H9 (cell line): ENCODE results near the gene SH3TC1. TPM values are rescaled to one million over a fixed set of nuclear protein-coding genes. Genes with fewer than 3 reads are reported as not detected.

Experiments
- DNase-seq: peaks from one replicate; pipeline ENCODE4 v3.0.0-alpha.2; 2017
- H2AFZ ChIP-seq: one replicate; pipeline ENCODE4 v1.6.1; 2013; ENCODE audit warnings: mild to moderate bottlenecking, low read length, control low read depth, moderate library complexity
- H2AK5ac ChIP-seq: 2 replicates; pipeline ENCODE4 v1.6.1; 2013; ENCODE audit warnings: low read length, control low read depth, mixed read lengths; ENCODE audit not compliant: insufficient read length
- H2BK120ac ChIP-seq: one replicate; pipeline ENCODE4 v1.6.1; 2013; ENCODE audit warnings: low read depth, mild to moderate bottlenecking, low read length, control low read depth, inconsistent platforms; ENCODE audit not compliant: poor library complexity, severe bottlenecking
- H2BK12ac ChIP-seq: 2 replicates; pipeline ENCODE4 v1.6.1; 2013; ENCODE audit warnings: low read length, control low read depth, mixed read lengths, low read depth; ENCODE audit not compliant: insufficient read length
- H2BK15ac ChIP-seq: 2 replicates; pipeline ENCODE4 v1.6.1; 2013; ENCODE audit warnings: low read depth, low read length, control low read depth
- H2BK20ac ChIP-seq: one replicate; pipeline ENCODE4 v1.6.1; 2013; ENCODE audit warnings: low read depth, mild to moderate bottlenecking, low read length, control low read depth, inconsistent platforms; ENCODE audit not compliant: poor library complexity, severe bottlenecking
- H2BK5ac ChIP-seq: 2 replicates; pipeline ENCODE4 v1.6.1; 2013; ENCODE audit warnings: low read length, control low read depth, mixed read lengths; ENCODE audit not compliant: insufficient read length
- H3K14ac ChIP-seq: 2 replicates; pipeline ENCODE4 v1.6.1; 2013; ENCODE audit warnings: low read length, control low read depth; ENCODE audit not compliant: insufficient read depth
- H3K18ac ChIP-seq: 2 replicates; pipeline ENCODE4 v1.6.1; 2013; ENCODE audit warnings: low read depth, mild to moderate bottlenecking, mixed read lengths, low read length, control low read depth; ENCODE audit not compliant: insufficient read length
- H3K23ac ChIP-seq: 2 replicates; pipeline ENCODE4 v1.6.1; 2013; ENCODE audit warnings: low read length, control low read depth, mixed read lengths, low read depth; ENCODE audit not compliant: insufficient read length
- H3K23me2 ChIP-seq: 2 replicates; pipeline ENCODE4 v1.6.1; 2013; ENCODE audit warnings: low read depth, mild to moderate bottlenecking, mixed read lengths, low read length, control low read depth; ENCODE audit not compliant: insufficient read length, poor library complexity, severe bottlenecking
- H3K27ac ChIP-seq: 2 replicates; pipeline ENCODE4 v1.5.1; 2013; ENCODE audit warnings: low read length, control low read depth, mixed read lengths, low read depth; ENCODE audit not compliant: insufficient read length
- H3K27me3 ChIP-seq: 2 replicates; pipeline ENCODE4 v1.6.1; 2013; ENCODE audit warnings: low read length, control low read depth, inconsistent platforms; ENCODE audit not compliant: insufficient read depth
- H3K4ac ChIP-seq: 2 replicates; pipeline ENCODE4 v1.6.1; 2013; ENCODE audit warnings: low read depth, mild to moderate bottlenecking, control low read depth, inconsistent platforms, low read length, moderate library complexity
- H3K4me1 ChIP-seq: 2 replicates; pipeline ENCODE4 v1.6.1; 2013; ENCODE audit warnings: low read length, control low read depth, inconsistent platforms; ENCODE audit not compliant: insufficient read depth
- H3K4me2 ChIP-seq: 2 replicates; pipeline ENCODE4 v1.6.1; 2013; ENCODE audit warnings: low read length, control low read depth, mixed read lengths; ENCODE audit not compliant: insufficient read length, insufficient read depth
- H3K56ac ChIP-seq: 2 replicates; pipeline ENCODE4 v1.6.1; 2013; ENCODE audit warnings: low read depth, mild to moderate bottlenecking, mixed read lengths, low read length, control low read depth; ENCODE audit not compliant: insufficient read length
- H3K79me1 ChIP-seq: 2 replicates; pipeline ENCODE4 v1.6.1; 2013; ENCODE audit warnings: low read depth, mild to moderate bottlenecking, moderate library complexity, low read length, control low read depth, inconsistent platforms; ENCODE audit not compliant: insufficient read depth, poor library complexity, severe bottlenecking
- H3K79me2 ChIP-seq: 2 replicates; pipeline ENCODE4 v1.6.1; 2013; ENCODE audit warnings: low read length, control low read depth, inconsistent platforms; ENCODE audit not compliant: insufficient read depth
- H3K9ac ChIP-seq: 2 replicates; pipeline ENCODE4 v1.6.1; 2013; ENCODE audit warnings: low read length, control low read depth, mixed read lengths; ENCODE audit not compliant: insufficient read length; ENCODE audit errors: extremely low read depth
- H3K9me3 ChIP-seq: one replicate; pipeline ENCODE4 v1.6.1; 2013; ENCODE audit warnings: low read depth, low read length, inconsistent platforms; ENCODE audit not compliant: control insufficient read depth
- H3T11ph ChIP-seq: one replicate; pipeline ENCODE4 v1.6.1; 2013; ENCODE audit warnings: mild to moderate bottlenecking, low read length, control low read depth, inconsistent platforms
- H4K20me1 ChIP-seq: one replicate; pipeline ENCODE4 v1.6.1; 2013; ENCODE audit not compliant: control insufficient read depth, insufficient read length, insufficient read depth
- H4K5ac ChIP-seq: 2 replicates; pipeline ENCODE4 v1.6.1; 2013; ENCODE audit warnings: low read depth, mild to moderate bottlenecking, mixed read lengths, low read length, control low read depth; ENCODE audit not compliant: insufficient read length
- H4K8ac ChIP-seq: replicated peaks from 2 replicates; pipeline ENCODE4 v1.6.1; 2013; ENCODE audit warnings: low read length, control low read depth, mixed read lengths, low read depth; ENCODE audit not compliant: insufficient read length
- H4K91ac ChIP-seq: 2 replicates; pipeline ENCODE4 v1.6.1; 2013; ENCODE audit warnings: low read depth, mild to moderate bottlenecking, moderate library complexity, mixed read lengths, low read length, control low read depth; ENCODE audit not compliant: insufficient read length
- H3K27ac Mint-ChIP-seq, 3 experiments: 2 replicates in 2 of 3; 3 replicates in 1 of 3; pipeline ENCODE4 v1.8.0; 2020 to 2021; ENCODE audit warnings: mixed read lengths in 3 of 3, mild to moderate bottlenecking in 1 of 3, moderate library complexity in 1 of 3
- H3K27me3 Mint-ChIP-seq: 2 replicates; pipeline ENCODE4 v1.8.0; 2021; ENCODE audit warnings: low read depth, mild to moderate bottlenecking, moderate library complexity, mixed read lengths
- H3K36me3 Mint-ChIP-seq, 3 experiments: 2 replicates in 2 of 3; 3 replicates in 1 of 3; pipeline ENCODE4 v1.8.0; 2020 to 2021; ENCODE audit warnings: low read depth in 3 of 3, mixed read lengths in 3 of 3; ENCODE audit not compliant: insufficient read depth in 1 of 3
- H3K4me1 Mint-ChIP-seq, 2 experiments: 2 replicates each; pipeline ENCODE4 v1.8.0; 2020; ENCODE audit warnings: mixed read lengths in 2 of 2
- H3K4me3 Mint-ChIP-seq, 2 experiments: 2 replicates in 1 of 2; 3 replicates in 1 of 2; pipeline ENCODE4 v1.8.0; 2020 to 2021; ENCODE audit warnings: mild to moderate bottlenecking in 2 of 2, mixed read lengths in 2 of 2, moderate library complexity in 1 of 2
- H3K9me3 Mint-ChIP-seq, 2 experiments: 2 replicates in 1 of 2; 3 replicates in 1 of 2; pipeline ENCODE4 v1.8.0; 2020; ENCODE audit warnings: mild to moderate bottlenecking in 2 of 2, mixed read lengths in 2 of 2, moderate library complexity in 1 of 2
- WGBS: extraction: QIAGEN DNeasy Blood & Tissue Kit; methylation state at CpG from one replicate; pipeline ENCODE4 v1.1.7; 2013; ENCODE audit warnings: missing lambda C conversion rate, low lambda C conversion rate, mixed read lengths; ENCODE audit not compliant: insufficient read length; ENCODE audit errors: extremely low coverage; 5-methylcytosine and 5-hydroxymethylcytosine counted together
- total RNA-seq: library from RNA; stranded (reverse); gene quantifications from 2 replicates; pipeline ENCODE4 v1.2.1, GENCODE V29; 2021
- TF ChIP-seq, protein P1 (sequence below): fragments of 200-600 bp; sonication (generic); conservative IDR thresholded peaks from 3 replicates; pipeline ENCODE4 v1.8.0; 2021; ENCODE audit warnings: antibody characterized with exemption, mild to moderate bottlenecking

SH3TC1 gene
- total RNA-seq, 1 experiment from 2014 or later = 0.74 TPM

DNA sequence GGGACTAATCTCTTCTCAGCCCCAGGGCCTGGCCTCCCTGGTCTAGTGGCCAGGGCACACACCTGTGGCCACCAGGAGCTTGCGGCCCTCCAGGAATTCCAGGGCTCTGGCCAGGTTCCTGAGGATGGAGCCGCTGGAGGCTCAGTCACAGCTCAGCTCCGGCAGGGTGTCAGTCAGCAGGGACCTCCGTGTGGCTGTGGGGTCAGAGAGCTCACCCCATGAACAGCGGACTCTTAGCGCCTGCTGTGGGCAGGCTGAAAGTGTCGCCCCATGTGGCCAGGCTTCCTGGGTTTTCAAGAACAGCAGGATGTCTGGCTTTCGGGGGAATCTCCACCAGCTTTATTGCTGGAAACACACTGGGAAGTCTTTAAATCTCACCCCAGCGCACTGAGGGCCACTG, 19.3 kb upstream of the SH3TC1 start:
- Mint-ChIP-seq H3K9me3 (peaks cover 4% of the 10 kb centered on the region in 2 experiments; a peak in 2 of 5 replicates), H3K27me3 (peaks cover 2% of the 10 kb centered on the region; the same call in 1 of the 2 replicates), H3K27ac (no peak overlapping the region; a peak in 1 of 7 replicates), H3K4me3 (no peak overlapping the region), H3K36me3 (no peaks in the 10 kb centered on the region), H3K4me1 (peaks cover 0 to 2% of the 10 kb centered on the region in 2 experiments; a peak in 1 of 4 replicates)
- no peak overlapping the region for H2BK20ac ChIP-seq
- H2BK5ac ChIP-seq = no peak overlapping the region
- no peak overlapping the region for H3K4me2 ChIP-seq
- no peak overlapping the region for H2BK12ac ChIP-seq
- no peak overlapping the region for H4K8ac ChIP-seq
- H3K4me1 ChIP-seq = no peaks in the 10 kb centered on the region
- no peaks in the 10 kb centered on the region for H3K23me2 ChIP-seq
- H3K9ac ChIP-seq = no peak overlapping the region
- H3K18ac ChIP-seq = no peak overlapping the region
- H3K79me1 ChIP-seq = no peaks in the 10 kb centered on the region
- no peak for DNase-seq
- H3K4ac ChIP-seq = no peak overlapping the region
- H3T11ph ChIP-seq = no peak overlapping the region
- H3K79me2 ChIP-seq = no peaks in the 10 kb centered on the region
- no peaks in the 10 kb centered on the region for H3K27me3 ChIP-seq
- no peak overlapping the region for H2AK5ac ChIP-seq
- no peak overlapping the region for H3K56ac ChIP-seq
- no peaks in the 10 kb centered on the region for H4K20me1 ChIP-seq
- H3K9me3 ChIP-seq = no peaks in the 10 kb centered on the region
- TF ChIP-seq, protein P1, sequence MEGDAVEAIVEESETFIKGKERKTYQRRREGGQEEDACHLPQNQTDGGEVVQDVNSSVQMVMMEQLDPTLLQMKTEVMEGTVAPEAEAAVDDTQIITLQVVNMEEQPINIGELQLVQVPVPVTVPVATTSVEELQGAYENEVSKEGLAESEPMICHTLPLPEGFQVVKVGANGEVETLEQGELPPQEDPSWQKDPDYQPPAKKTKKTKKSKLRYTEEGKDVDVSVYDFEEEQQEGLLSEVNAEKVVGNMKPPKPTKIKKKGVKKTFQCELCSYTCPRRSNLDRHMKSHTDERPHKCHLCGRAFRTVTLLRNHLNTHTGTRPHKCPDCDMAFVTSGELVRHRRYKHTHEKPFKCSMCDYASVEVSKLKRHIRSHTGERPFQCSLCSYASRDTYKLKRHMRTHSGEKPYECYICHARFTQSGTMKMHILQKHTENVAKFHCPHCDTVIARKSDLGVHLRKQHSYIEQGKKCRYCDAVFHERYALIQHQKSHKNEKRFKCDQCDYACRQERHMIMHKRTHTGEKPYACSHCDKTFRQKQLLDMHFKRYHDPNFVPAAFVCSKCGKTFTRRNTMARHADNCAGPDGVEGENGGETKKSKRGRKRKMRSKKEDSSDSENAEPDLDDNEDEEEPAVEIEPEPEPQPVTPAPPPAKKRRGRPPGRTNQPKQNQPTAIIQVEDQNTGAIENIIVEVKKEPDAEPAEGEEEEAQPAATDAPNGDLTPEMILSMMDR = no peak
- no peak overlapping the region for H4K91ac ChIP-seq
- H3K14ac ChIP-seq = no peak overlapping the region
- H4K5ac ChIP-seq = no peak overlapping the region
- H2AFZ ChIP-seq = no peak overlapping the region
- no CpG with 5 or more reads among the region's 9 CpGs for WGBS
- no peak overlapping the region for H3K27ac ChIP-seq
- no peak overlapping the region for H2BK15ac ChIP-seq
- H2BK120ac ChIP-seq = no peak overlapping the region
- H3K23ac ChIP-seq = no peak overlapping the region
